ENCODE data around the gene ZNF674.

DNA sequence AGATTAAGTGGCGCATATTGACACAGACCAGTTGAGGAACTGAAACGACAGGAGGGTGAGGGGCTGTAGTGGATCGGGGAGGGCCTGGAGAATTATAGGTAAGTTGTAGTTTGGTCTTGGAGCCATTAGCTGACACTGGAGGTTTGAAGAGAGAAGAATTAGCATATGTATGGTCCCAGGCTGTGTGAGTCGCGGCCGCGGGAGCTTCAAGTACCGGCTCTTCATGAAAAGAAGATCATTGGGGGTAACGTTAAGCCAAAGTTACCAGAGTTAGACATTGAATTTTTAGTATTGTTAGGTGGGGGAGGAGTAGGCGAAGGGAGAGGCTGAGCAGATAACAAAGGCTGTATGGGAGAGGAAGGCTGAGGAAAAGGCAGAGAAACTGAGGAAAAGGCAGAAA lies 56.5 kb downstream of the ZNF674 start:
- TF ChIP-seq CTCF (IDR thresholded peaks at IDR 0.05 in 8 of 11, conservative IDR thresholded peaks at IDR 0.05 in 3 of 11) (no peak), POLR2A (IDR thresholded peaks at IDR 0.05) (no peak)

Measured in spleen (tissue), 7 donors.